OCI-LY1 (cell line): ENCODE results near the gene IMMP2L.

Experiments
- H2AFZ ChIP-seq: fragments of 200-600 bp; sonication (generic), shearing (Covaris generic); 2 replicates; pipeline ENCODE4 v1.6.0; 2014; ENCODE audit warnings: antibody characterized with exemption, mild to moderate bottlenecking, low read length
- H3F3A ChIP-seq: fragments of 200-600 bp; sonication (generic), shearing (Covaris generic); 2 replicates; pipeline ENCODE4 v1.6.0; 2014; ENCODE audit warnings: mild to moderate bottlenecking, antibody characterized with exemption, low read length, moderate library complexity; ENCODE audit not compliant: insufficient read depth
- H3K27ac ChIP-seq: fragments of 200-600 bp; sonication (generic); 2 replicates; pipeline ENCODE4 v1.5.1; 2014; ENCODE audit warnings: low read length, mixed run types, mild to moderate bottlenecking, low read depth; ENCODE audit not compliant: poor library complexity, severe bottlenecking
- H3K27me3 ChIP-seq: fragments of 200-600 bp; sonication (generic); 2 replicates; pipeline ENCODE4 v1.6.0; 2014; ENCODE audit warnings: antibody characterized with exemption, mild to moderate bottlenecking, low read length, moderate library complexity; ENCODE audit not compliant: insufficient read depth
- H3K36me3 ChIP-seq: fragments of 200-600 bp; sonication (generic); 2 replicates; pipeline ENCODE4 v1.6.1; 2014; ENCODE audit warnings: mild to moderate bottlenecking, antibody characterized with exemption, low read length, moderate library complexity, mixed read lengths; ENCODE audit not compliant: insufficient read depth
- H3K4me1 ChIP-seq: fragments of 200-600 bp; sonication (generic); 2 replicates; pipeline ENCODE4 v1.5.1; 2014; ENCODE audit warnings: mild to moderate bottlenecking, low read length, moderate library complexity; ENCODE audit not compliant: insufficient read depth, severe bottlenecking
- H3K4me2 ChIP-seq: fragments of 200-600 bp; sonication (generic), shearing (Covaris generic); 2 replicates; pipeline ENCODE4 v1.6.1; 2014; ENCODE audit warnings: low read length
- H3K4me3 ChIP-seq: fragments of 200-600 bp; sonication (generic); 2 replicates; pipeline ENCODE4 v1.5.1; 2014; ENCODE audit warnings: low read length, low read depth, mild to moderate bottlenecking, mixed read lengths; ENCODE audit not compliant: poor library complexity, severe bottlenecking
- H3K79me2 ChIP-seq: fragments of 200-600 bp; shearing (Covaris generic); 2 replicates; pipeline ENCODE4 v1.6.1; 2016; ENCODE audit warnings: mixed run types, low read length, mixed read lengths; ENCODE audit not compliant: insufficient read depth
- H3K9ac ChIP-seq: fragments of 200-600 bp; sonication (generic), shearing (Covaris generic); 2 replicates; pipeline ENCODE4 v1.6.1; 2014; ENCODE audit warnings: mild to moderate bottlenecking, low read length, mixed read lengths
- H3K9me2 ChIP-seq: fragments of 200-600 bp; sonication (generic), shearing (Covaris generic); 2 replicates; pipeline ENCODE4 v1.6.1; 2014; ENCODE audit warnings: low read depth, mild to moderate bottlenecking, low read length, mixed read lengths
- H3K9me3 ChIP-seq: fragments of 200-600 bp; shearing (Covaris generic); 2 replicates; pipeline ENCODE4 v1.6.1; 2014; ENCODE audit warnings: low read length, mixed read lengths
- H4K20me1 ChIP-seq: fragments of 200-600 bp; sonication (generic), shearing (Covaris generic); 2 replicates; pipeline ENCODE4 v1.6.0; 2016; ENCODE audit warnings: mild to moderate bottlenecking, low read length; ENCODE audit not compliant: insufficient read depth
- CTCF ChIP-seq: fragments of 200-600 bp; sonication (generic), shearing (Covaris generic); IDR thresholded peaks from 2 replicates; pipeline ENCODE4 v1.5.1; 2017; ENCODE audit warnings: mild to moderate bottlenecking, antibody characterized with exemption, low read length, moderate library complexity, mixed read lengths
- EZH2 ChIP-seq: fragments of 200-600 bp; sonication (generic), shearing (Covaris generic); IDR thresholded peaks from 2 replicates; pipeline ENCODE4 v1.8.0; 2017; ENCODE audit warnings: borderline replicate concordance, mixed run types, mild to moderate bottlenecking, antibody characterized with exemption, low read length, moderate library complexity, mixed read lengths

The IMMP2L gene

GRCh38 chr7:110835849-110836248 lies 726.4 kb downstream of the IMMP2L start:
- Histone ChIP-seq H3K36me3 (no peaks in the 10 kb centered on the region), H3K4me3 (no peak overlapping the region), H3K4me2 (no peak overlapping the region), H3K4me1 (peaks cover 18% of the 10 kb centered on the region), H3K27me3 (no peaks in the 10 kb centered on the region), H3K9me2 (no peaks in the 10 kb centered on the region), H3K9me3 (peaks cover 7% of the 10 kb centered on the region), H2AFZ (no peak overlapping the region), H3F3A (no peaks in the 10 kb centered on the region), H4K20me1 (no peaks in the 10 kb centered on the region), H3K9ac (no peak overlapping the region), H3K27ac (no peak overlapping the region), H3K79me2 (no peaks in the 10 kb centered on the region)
- no peak for TF ChIP-seq EZH2
- no peak for TF ChIP-seq CTCF

- no peak for TF ChIP-seq CTCF
- TF ChIP-seq EZH2 = no peak
- Histone ChIP-seq H3K36me3 (no peaks in the 10 kb centered on the region), H3K27ac (no peak overlapping the region), H3K9me2 (no peaks in the 10 kb centered on the region), H3K4me1 (peaks cover 18% of the 10 kb centered on the region), H4K20me1 (no peaks in the 10 kb centered on the region), H3K4me2 (no peak overlapping the region), H3K27me3 (no peaks in the 10 kb centered on the region), H3K4me3 (no peak overlapping the region), H2AFZ (no peak overlapping the region), H3K9me3 (peaks cover 7% of the 10 kb centered on the region), H3F3A (no peaks in the 10 kb centered on the region), H3K79me2 (no peaks in the 10 kb centered on the region), H3K9ac (no peak overlapping the region)
Observed at GRCh38 chr7:110835218-110835617, 727.1 kb downstream of the IMMP2L start.

- Histone ChIP-seq H3K9ac (no peak overlapping the region), H2AFZ (no peak overlapping the region), H3K27ac (no peak overlapping the region), H4K20me1 (no peaks in the 10 kb centered on the region), H3K4me1 (peaks cover 14% of the 10 kb centered on the region), H3K79me2 (no peaks in the 10 kb centered on the region), H3K4me2 (no peak overlapping the region), H3K27me3 (no peaks in the 10 kb centered on the region), H3K9me2 (no peaks in the 10 kb centered on the region), H3F3A (no peaks in the 10 kb centered on the region), H3K9me3 (no peaks in the 10 kb centered on the region), H3K4me3 (no peak overlapping the region), H3K36me3 (no peaks in the 10 kb centered on the region)
- TF ChIP-seq CTCF (no peak), EZH2 (no peak)
Observed at GRCh38 chr7:110831419-110831818, 730.9 kb downstream of the IMMP2L start.
